GM18507 (cell line): ENCODE measurements around the gene PPP1R14B.

Source experiments
- DNase-seq: peaks from one replicate; pipeline ENCODE4 v3.0.0; 2011; ENCODE audit warnings: low read depth; ENCODE audit not compliant: insufficient read length; ENCODE audit errors: extremely low spot score
- FAIRE-seq: peaks from 2 replicates; lab custom pipeline; 2011; peaks lifted over from hg19 to GRCh38; lab: Jason Lieb, UNC

The PPP1R14B gene, protein sequence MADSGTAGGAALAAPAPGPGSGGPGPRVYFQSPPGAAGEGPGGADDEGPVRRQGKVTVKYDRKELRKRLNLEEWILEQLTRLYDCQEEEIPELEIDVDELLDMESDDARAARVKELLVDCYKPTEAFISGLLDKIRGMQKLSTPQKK

DNA sequence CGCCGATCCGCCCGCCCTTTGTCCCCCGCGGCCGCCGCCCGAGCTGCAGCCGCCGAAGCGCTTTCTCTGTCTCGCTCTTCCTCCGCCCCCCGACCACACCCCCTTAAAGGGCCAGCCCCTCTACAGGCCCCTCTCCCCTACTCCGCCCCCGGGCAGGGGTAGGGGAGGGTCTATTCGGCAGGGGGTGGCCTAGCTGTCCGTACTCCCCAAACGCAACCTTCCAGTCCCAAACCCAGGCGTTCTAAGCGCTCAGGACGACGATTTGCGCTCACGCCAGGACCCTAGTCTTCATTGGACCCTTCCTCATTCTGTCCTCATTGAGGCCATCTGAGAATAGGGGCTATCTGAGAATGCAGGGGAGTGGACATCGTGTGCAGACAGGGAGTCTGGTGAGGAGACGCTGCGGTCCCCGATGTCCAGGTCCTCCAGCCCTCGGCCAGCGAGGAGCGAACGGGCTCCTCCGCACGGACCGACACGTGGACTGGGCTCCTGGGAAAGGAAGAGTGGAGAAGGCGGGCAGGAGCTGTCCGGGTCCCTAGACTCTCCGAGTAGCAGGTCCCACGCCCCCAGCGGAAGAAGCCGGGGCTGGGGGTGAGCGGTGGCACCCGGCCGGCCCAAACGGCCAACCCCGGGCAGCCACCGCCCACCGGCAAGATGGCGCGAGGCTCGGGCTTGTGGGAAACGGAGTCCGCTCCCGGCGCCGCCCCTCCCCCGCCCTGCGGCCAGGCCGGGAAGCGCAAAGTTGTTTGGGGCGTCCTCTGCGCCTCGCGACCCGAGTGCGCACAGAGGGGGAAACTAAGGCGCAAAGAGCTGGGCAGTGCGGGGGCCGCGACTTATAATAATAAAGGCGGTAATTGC, at the start of gene PPP1R14B:
Gene PPP1R14B (minus strand): TSS at position 73 of the 858 bp plus-strand sequence. CDS start 270 bp downstream, outside the sequence.
- FAIRE-seq: peak; percentile 5
- DNase-seq: no peak

DNA sequence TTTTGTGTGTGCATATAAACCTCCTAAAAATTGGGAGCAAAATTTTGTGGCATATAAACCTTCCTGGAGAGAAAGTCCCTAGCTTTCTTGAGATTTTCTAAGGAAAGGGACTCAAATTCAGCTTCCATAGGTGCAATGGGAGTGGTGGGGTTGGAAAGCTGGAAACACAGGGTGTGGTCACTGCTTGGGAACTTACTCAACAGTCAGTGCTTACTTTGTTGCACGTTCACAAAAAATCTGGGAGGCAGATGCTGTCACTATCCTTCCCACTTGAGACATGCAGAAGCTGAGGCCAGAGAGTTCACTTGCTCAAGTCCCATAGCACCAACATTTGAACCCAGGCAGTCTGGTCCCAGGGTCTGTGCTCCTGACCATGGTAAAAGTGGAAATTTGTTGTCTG, 49.5 kb upstream of the PPP1R14B start:
- FAIRE-seq (no peak), DNase-seq (no peak)

DNA sequence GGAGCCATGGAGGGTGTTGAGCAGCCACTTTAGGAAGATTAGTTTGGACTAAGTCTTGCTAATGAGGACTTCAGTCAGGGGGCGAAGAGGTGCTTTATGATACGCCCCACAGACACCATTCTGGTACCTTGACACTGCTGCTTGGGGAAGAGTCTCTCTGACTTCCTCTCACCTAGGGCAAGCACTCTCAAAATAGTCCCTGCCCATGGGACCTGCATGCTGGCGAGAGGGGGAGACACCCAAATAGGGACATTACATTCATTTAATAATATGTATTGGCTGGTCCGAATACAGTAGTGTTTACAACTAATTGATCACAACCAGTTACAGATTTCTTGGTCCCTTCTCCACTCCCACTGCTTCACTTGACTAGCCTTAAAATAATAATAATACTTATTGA, 49.0 kb upstream of the PPP1R14B start:
- FAIRE-seq: no peak

DNA sequence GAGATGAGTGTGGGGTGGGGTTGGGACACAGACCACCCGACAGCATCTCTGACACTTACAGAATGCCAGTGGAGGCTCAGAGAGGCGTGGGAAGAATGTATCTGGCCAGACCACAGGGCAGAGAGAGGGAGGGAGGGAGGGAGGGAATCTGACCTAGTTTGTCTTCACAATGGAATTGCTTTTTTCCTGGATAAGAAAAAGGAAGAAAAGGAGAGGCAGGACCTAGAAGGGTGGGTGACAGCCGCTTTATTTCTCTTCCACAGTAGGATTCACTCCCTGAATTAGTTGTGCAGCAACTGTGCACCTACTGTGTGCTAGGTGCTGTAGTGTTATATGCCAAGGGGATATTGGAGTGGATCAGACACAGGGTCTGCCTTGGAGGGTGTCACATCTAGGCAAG, 48.0 kb upstream of the PPP1R14B start:
- FAIRE-seq: no peak
- no peak for DNase-seq

More for the DNA sequence above, 49.0 kb upstream of the PPP1R14B start:
- DNase-seq: no peak

DNA sequence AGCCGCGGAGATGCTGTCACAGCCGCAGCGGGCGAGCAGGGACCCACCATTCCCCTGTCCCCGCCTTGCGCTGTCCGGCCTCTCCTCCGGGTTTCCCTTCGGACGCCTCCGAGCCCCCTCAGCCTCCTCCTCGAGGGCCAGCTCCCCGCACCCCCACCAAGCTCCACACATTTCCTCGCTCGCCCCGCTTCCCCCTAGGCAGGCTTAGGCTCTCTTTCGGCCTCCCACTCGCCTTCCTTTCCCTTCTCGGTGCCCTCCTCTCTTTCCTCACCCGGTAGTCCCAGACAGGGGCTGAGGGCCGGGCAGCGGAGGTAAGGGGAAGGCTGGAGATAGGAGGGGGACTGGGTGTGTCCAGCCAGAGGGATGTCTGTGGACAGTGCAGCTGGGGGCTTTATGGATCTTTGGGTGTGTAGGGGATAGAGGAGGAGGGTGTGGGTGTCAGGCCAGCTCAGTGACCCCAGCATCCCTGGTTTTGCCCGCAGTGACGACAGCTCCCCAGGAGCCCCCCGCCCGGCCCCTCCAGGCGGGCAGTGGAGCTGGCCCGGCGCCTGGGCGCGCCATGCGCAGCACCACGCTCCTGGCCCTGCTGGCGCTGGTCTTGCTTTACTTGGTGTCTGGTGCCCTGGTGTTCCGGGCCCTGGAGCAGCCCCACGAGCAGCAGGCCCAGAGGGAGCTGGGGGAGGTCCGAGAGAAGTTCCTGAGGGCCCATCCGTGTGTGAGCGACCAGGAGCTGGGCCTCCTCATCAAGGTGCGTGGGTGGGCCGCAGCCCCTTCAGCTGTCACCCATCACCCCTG, 45.9 kb upstream of the PPP1R14B start:
- FAIRE-seq (no peak), DNase-seq (no peak)

DNA sequence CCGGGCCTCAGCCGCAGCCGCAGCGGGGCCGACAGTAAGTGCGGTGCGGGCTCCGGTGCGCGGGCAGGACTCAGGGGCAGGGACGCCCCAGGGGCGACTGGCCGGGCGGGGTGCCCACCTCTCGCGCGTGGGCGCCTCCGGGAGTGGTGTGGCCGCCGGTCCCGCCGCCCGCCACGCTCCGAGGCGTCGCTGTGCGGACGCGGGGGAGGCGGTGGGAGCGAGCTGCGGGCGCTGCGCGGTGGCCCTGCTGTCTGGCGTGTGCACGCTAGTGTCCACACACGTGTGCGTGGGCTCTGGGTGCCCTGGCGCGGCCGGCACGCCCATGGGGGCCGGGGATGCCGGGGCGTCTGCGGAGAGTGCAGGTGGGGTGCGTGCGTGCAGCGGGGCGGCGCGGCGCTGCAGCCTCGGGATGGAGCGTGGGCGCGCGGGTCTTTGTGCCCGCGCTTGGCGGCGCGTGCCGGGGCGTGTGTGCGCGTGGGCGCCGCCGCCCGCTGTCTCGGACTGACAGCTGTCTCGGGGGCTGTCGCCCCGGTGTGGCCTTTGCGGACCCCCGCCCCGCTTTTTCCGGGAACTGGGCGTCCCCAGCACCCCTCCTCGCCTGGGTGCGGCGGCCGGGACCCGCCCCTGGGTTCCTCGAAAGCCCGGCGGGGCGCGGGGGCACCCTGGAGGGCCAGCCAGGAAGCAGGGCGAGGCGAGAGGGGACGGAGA, 45.2 kb upstream of the PPP1R14B start:
- no peak for DNase-seq
- no peak for FAIRE-seq

DNA sequence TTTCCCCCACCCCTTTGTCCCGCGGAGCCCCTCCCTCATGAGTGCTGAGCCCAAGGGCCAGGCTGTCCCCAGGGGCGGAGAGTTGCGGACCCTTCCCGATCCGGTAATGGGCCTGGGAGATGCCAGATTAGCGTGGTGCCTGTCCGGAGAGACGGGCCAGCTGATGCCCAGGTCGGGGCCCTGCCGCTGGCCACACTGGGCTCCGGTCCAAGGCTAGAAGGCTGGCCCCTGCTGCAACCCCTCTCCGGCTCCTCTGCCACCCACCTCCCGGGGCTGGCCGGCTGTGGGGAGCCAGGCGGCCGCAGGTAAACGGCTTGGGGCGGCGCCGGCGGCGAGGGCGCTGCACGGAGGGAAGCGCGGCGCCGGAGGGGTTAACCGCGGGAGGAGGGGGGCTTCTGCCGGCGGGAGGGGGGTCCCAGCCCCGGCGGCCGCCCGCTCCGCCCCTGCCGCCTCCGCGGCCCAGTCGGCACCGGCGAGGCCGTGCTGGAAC, 44.6 kb upstream of the PPP1R14B start, which contains the start of gene KCNK4:
Gene KCNK4 (plus strand): TSS at position 41 of the 490 bp plus-strand sequence. CDS start 1,717 bp downstream, outside the sequence.
- DNase-seq: no peak
- FAIRE-seq: no peak

DNA sequence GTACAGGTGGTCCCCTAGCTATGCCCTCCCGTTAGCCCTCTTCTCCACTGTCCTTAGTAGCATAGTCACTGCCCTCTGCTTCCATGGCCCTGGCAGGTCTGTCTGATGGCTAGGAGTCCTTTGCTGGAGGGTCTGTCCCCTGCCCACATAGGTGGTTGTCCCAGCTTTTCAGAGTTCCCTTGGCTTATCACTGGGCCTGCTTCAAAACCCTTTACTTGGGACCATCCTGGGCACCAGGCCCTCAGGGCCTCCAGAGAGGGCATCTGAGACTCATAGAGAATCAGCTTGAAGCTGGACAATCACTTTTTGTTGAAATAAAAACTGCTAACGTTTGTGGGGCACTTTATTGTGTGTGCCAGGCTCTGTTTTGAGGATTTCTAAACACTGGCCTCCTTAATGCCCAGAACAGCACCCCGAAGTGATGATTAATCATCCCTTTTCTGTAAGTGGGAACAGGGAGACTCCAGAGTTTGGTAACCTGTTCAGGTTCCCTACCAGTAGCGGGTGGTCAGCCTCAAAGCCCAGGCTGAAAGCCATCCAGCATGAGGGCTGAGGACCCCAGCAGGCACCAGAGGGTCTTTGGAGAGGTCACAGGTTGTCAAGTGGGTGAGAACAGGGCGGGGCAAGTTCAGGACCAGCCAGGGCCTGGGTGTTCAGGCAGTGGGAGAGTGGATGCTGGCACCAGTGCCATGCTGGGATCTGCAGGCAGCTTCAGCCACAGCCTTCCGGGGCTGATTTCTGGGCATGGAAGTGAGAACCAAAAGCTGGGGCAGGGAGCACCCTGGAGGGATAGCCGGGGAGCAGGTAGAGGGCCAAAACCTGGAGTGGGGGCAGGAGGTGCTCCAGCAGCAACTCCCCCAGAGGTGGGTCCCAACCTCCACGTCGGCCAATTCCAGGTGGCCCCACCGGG, 43.9 kb upstream of the PPP1R14B start:
- FAIRE-seq: no peak
- no peak for DNase-seq

DNA sequence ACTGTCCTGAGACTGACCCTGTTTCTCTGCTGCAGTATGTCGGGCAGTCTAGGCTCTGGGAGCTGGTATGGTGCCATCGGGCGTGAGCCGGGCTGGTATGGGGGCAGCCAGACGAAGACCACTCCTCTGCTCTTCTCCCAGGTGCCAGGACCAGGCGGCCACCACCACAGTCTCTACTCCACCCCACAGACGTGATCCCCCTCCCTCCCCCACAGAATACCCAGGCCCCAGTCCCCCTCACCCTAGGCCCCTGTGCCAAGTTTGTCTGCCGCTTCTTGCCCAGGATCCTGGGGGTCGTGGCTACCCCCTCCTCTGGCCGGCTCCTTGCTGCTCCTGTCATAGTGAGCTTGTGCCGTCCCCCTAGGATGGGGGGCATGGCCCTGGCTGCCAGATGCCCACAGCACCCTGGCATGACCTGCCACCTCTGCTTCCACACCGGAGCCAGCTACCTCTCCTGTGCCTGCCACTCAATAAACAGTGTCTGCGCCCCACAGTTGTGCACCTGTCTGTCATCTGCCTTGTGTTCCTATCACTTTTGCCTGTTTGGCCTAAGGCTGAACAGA, 42.3 kb upstream of the PPP1R14B start:
- DNase-seq: no peak

DNA sequence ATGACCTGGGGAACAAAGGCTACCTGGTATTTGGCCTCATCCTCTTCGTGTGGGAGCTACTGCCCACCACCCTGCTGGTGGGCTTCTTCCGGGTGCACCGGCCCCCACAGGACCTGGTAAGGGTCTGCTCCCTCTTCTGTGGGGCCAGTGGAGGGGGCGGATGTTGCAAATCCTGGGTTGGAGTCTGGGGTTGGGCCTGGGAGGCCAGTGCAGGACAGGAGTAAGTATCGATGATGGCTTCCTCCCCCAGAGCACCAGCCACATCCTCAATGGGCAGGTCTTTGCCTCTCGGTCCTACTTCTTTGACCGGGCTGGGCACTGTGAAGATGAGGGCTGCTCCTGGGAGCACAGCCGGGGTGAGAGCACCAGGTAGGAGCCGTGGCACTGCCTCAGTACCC, 41.6 kb upstream of the PPP1R14B start:
- no peak for FAIRE-seq
- no peak for DNase-seq

More for the DNA sequence above, 42.3 kb upstream of the PPP1R14B start:
- no peak for FAIRE-seq

DNA sequence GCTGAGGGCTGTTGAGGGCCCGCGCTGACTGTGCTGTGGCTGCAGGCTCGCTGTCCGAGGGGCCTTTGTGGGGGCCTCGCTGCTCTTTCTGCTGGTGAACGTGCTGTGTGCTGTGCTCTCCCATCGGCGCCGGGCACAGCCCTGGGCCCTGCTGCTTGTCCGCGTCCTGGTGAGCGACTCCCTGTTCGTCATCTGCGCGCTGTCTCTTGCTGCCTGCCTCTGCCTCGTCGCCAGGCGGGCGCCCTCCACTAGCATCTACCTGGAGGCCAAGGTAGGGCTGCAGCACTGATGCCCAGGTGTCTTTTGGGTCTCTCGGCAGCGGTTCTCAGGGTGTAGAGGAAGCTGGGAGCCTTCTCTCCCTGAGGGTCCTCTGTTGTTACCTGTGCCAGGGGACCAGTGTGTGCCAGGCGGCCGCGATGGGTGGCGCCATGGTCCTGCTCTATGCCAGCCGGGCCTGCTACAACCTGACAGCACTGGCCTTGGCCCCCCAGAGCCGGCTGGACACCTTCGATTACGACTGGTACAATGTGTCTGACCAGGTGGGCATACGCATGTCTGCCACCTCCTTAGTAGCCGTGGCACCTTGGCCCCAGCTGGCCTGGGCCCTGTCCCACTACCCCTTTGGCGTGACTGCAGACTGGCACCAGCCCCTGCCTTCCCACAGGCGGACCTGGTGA, 41.1 kb upstream of the PPP1R14B start:
- DNase-seq (no peak), FAIRE-seq (no peak)

DNA sequence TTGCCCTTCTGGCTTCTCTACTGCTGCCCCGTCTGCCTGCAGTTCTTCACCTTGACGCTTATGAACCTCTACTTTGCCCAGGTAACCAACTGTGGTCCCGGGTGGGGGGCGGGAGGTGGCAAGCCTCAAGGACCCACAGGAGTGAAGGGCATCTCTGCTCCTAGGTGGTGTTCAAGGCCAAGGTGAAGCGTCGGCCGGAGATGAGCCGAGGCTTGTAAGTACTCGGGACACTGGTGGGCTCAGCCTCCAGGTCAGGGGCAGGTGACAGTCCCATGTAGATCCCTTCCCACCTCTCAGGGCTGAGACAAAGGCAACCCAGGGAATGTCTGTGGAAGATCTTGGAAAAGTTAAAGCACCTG, 40.0 kb upstream of the PPP1R14B start:
- DNase-seq (no peak), FAIRE-seq (no peak)

DNA sequence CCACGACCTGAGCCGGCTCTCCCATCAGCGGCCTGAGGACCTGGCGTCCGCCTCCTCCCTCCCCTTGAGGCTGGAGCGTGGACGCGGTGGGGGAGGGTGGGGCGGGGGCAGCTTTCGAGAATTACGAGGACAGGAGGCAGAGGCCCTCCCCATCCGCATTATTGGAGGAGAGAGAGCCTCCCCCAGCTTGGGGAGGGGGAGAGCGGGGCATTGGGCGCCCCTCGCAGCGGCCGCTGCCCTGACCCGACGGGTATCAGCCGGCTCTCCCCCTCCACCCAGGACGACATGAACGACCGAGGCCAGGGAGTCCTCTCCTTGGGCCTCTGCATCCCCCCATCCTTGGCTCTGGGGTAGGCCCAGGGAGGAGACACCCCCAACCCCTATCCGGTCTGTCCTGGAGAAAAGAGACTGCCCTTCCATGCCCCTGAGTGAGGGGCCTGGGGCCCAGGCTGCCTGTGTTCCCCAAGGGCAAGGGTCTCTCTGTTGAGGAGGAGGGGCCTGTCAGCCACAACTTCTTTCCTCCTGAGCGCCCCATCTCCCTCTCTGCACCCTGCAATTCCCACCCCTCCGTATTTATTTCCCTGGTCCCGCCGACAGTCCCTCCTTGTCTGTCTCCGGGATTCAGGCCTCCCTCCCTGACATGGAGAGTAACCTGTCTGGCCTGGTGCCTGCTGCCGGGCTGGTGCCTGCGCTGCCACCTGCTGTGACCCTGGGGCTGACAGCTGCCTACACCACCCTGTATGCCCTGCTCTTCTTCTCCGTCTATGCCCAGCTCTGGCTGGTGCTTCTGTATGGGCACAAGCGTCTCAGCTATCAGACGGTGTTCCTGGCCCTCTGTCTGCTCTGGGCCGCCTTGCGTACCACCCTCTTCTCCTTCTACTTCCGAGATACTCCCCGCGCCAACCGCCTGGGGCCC, 39.4 kb upstream of the PPP1R14B start:
- DNase-seq: no peak
- FAIRE-seq: no peak

DNA sequence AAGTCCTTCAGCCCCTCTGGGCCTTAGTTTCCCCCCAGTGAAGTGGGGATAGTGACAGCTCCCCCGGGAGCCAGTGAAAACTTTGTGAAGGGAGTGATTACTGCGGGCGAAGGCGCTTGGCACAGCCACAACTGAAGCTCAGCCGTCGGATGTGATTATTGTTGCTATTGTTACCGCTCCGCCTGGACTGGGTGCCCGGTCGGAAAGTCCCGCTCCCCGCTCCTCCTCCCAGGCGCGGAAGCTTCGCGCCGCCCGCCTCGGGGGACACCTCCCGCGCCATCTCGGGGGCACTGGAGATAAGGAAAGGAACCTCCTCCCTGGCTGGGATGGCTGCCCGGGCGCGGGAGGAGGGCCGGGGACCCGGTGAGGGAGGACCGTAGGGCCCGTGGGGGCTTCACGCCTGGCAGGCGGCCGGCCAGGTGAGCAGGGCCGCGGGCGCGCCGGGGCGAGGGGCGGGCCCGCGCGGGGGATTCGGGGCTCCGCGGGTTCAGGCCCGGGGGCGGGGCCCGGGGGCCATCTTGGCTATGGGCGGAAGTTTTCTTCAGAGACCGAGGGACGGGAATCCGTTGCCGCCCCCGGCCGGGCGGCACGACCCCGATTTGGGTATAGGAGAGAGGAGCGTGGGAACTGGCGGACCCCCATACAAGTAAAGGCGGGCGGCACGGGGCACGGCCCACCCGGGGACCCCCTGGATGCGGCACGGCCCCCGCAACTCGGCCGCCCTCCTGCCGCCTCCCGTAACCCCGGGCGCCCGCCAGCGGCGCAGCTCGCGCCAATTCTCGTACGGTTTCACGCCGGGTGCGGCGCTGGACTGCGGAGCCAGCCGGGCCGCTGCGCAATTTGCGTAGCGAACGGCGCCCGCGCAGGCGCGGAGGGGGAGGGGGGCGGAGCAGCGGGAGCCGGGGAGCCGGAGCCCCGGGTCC, 38.5 kb upstream of the PPP1R14B start, which contains the start of gene GPR137:
Gene GPR137 (plus strand): TSS at position 887 of the 923 bp plus-strand sequence. CDS start 677 bp downstream, outside the sequence.
- peak; percentile 76 for FAIRE-seq
- peak; percentile 83 for DNase-seq
